ENCODE measurements around the gene IL4R. TPM values are rescaled to one million over a fixed set of nuclear protein-coding genes. Genes with fewer than 3 reads are reported as not detected.

The IL4R gene
- total RNA-seq, 1 donor from 2014 or later: 9.6 TPM

DNA sequence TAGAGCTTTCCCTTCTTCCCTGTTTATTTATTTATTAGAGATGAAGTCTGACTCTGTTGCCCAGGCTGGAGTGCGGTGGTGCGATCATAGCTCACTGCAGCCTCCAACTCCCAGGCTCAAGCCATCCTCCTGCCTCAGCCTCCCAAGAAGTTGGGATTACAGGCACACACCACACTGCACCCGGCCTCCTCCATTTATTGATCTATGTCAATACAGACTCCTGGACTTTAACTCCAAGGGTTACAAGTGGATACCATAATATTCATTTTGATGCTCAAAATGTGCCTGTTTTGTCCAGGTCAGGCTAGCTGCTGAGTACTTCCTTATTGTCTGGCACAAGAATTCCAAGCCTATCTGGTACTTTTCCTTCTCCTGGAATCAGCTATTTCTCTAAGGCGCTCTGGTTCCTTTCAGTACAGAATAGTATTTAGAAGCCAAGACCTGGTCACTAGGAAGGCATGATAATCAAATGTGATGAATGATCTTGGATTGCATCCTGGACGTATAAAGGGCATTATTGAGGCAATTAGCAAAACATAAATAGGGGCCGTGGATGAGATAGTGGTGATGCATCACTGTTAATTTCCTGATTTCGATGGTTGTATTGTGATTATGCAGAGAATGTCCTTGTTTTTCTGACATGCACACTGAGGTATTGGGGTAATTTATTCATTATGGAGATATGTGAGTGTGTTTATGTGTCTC, 21.7 kb downstream of the IL4R start:
- no peak overlapping the region for H3K27ac ChIP-seq
- H3K4me1 Mint-ChIP-seq: peaks cover 5% of the 10 kb centered on the region

DNA sequence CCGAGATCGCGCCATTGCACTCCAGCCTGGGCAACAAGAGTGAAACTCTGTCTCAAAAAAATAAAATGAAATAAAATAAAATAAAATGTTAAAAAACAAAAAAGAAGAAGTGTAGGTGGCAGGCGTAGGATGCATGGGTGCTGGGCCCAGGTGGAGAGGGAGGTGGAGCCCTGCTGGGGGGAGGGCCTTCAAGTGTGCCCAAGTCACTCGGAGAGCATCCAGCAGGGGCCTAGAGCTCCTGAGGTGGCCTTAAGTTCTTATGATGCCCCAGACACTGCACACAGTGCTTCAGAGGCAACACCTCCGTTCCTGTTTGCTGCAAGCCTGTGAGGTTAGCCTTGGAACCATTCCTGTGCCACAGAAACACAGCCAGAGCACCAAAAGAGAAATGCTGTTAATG, 23.2 kb downstream of the IL4R start:
- DNase-seq (ENCODE audit: low spot score): no peak
- no peak overlapping the region for H3K4me3 ChIP-seq
- TF ChIP-seq EZH2phosphoT487 (IDR thresholded peaks at IDR 0.05): no peak
- TF ChIP-seq EZH2 (IDR thresholded peaks at IDR 0.05): no peak
- TF ChIP-seq, protein P1, sequence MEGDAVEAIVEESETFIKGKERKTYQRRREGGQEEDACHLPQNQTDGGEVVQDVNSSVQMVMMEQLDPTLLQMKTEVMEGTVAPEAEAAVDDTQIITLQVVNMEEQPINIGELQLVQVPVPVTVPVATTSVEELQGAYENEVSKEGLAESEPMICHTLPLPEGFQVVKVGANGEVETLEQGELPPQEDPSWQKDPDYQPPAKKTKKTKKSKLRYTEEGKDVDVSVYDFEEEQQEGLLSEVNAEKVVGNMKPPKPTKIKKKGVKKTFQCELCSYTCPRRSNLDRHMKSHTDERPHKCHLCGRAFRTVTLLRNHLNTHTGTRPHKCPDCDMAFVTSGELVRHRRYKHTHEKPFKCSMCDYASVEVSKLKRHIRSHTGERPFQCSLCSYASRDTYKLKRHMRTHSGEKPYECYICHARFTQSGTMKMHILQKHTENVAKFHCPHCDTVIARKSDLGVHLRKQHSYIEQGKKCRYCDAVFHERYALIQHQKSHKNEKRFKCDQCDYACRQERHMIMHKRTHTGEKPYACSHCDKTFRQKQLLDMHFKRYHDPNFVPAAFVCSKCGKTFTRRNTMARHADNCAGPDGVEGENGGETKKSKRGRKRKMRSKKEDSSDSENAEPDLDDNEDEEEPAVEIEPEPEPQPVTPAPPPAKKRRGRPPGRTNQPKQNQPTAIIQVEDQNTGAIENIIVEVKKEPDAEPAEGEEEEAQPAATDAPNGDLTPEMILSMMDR (IDR thresholded peaks at IDR 0.05): no peak
- no peaks in the 10 kb centered on the region for H4K20me1 ChIP-seq (ENCODE audit: low read depth)
- no peaks in the 10 kb centered on the region for H3K79me2 ChIP-seq (ENCODE audit: low read depth)
- Mint-ChIP-seq H3K27me3 (ENCODE audit: insufficient read depth, low read depth) (no peaks in the 10 kb centered on the region), H3K9me3 (peaks cover 2% of the 10 kb centered on the region), H3K27ac (no peak overlapping the region), H3K4me1 (no peaks in the 10 kb centered on the region), H3K4me3 (no peak overlapping the region), H3K36me3 (peaks cover 7% of the 10 kb centered on the region)
- no peak overlapping the region for H3K4me2 ChIP-seq
- no peaks in the 10 kb centered on the region for H3K4me1 ChIP-seq
- no peak overlapping the region for H3K27ac ChIP-seq
- no peaks in the 10 kb centered on the region for H3K27me3 ChIP-seq
- H3K36me3 ChIP-seq: no peaks in the 10 kb centered on the region
- H2AFZ ChIP-seq (replicated peaks): no peak overlapping the region
- no peak overlapping the region for H3K9ac ChIP-seq
- H3F3A ChIP-seq (ENCODE audit: low read depth): no peaks in the 10 kb centered on the region
- no peaks in the 10 kb centered on the region for H3K9me3 ChIP-seq (ENCODE audit: low read depth)

More for the DNA sequence above, 21.7 kb downstream of the IL4R start:
- no peak for DNase-seq (ENCODE audit: low spot score)
- H3K27me3 ChIP-seq: no peaks in the 10 kb centered on the region
- no peak overlapping the region for H3K4me2 ChIP-seq
- no peaks in the 10 kb centered on the region for H3K36me3 ChIP-seq
- no peaks in the 10 kb centered on the region for H3K9me3 ChIP-seq (ENCODE audit: low read depth)
- no peak overlapping the region for H3K4me3 ChIP-seq
- no peak overlapping the region for H3K27ac Mint-ChIP-seq
- peaks cover 2% of the 10 kb centered on the region for H3K9me3 Mint-ChIP-seq
- peaks cover 2% of the 10 kb centered on the region for H3K27me3 Mint-ChIP-seq (ENCODE audit: insufficient read depth, low read depth)
- TF ChIP-seq, protein P1 (IDR thresholded peaks at IDR 0.05): no peak
- no peak for TF ChIP-seq EZH2 (IDR thresholded peaks at IDR 0.05)
- no peak for TF ChIP-seq EZH2phosphoT487 (IDR thresholded peaks at IDR 0.05)
- H3K4me1 ChIP-seq: no peaks in the 10 kb centered on the region
- no peaks in the 10 kb centered on the region for H3K79me2 ChIP-seq (ENCODE audit: low read depth)
- H3K4me3 Mint-ChIP-seq: no peak overlapping the region
- H3F3A ChIP-seq (ENCODE audit: low read depth): no peaks in the 10 kb centered on the region
- H4K20me1 ChIP-seq (ENCODE audit: low read depth): no peaks in the 10 kb centered on the region
- H3K36me3 Mint-ChIP-seq: no peaks in the 10 kb centered on the region
- no peak overlapping the region for H2AFZ ChIP-seq (replicated peaks)
- no peak overlapping the region for H3K9ac ChIP-seq

DNA sequence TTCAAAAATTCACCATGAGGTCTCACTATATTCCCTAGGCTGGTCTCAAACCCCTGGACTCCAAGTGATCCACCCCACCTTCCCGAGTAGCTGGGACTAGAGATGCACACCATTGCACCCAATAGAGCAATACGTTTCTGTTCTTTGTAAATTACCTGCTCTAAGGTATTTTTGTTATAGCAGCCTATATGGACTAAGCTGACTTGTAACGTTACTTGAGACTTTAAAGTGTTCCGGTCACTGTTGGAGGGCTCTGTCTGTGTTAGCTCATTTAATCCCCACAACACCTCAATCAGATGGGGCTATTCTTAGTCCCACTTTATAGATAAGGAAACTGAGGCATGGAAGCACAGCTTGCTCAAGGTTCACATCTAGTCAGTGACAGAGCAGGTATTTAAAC, 25.4 kb downstream of the IL4R start:
- no peaks in the 10 kb centered on the region for H3K27me3 ChIP-seq
- H3K9ac ChIP-seq: no peak overlapping the region
- no peak overlapping the region for H3K27ac Mint-ChIP-seq
- peaks cover 2% of the 10 kb centered on the region for H3K9me3 Mint-ChIP-seq
- TF ChIP-seq EZH2 (IDR thresholded peaks at IDR 0.05) (no peak), EZH2phosphoT487 (IDR thresholded peaks at IDR 0.05) (no peak)
- TF ChIP-seq, protein P1 (IDR thresholded peaks at IDR 0.05): no peak
- H3K79me2 ChIP-seq (ENCODE audit: low read depth): no peaks in the 10 kb centered on the region
- no peaks in the 10 kb centered on the region for H3F3A ChIP-seq (ENCODE audit: low read depth)
- no peaks in the 10 kb centered on the region for H3K9me3 ChIP-seq (ENCODE audit: low read depth)
- H3K36me3 ChIP-seq: no peaks in the 10 kb centered on the region
- H2AFZ ChIP-seq (replicated peaks): no peak overlapping the region
- H3K4me1 ChIP-seq: no peaks in the 10 kb centered on the region
- peaks cover 10% of the 10 kb centered on the region for H3K36me3 Mint-ChIP-seq
- no peaks in the 10 kb centered on the region for H3K27me3 Mint-ChIP-seq (ENCODE audit: insufficient read depth, low read depth)
- no peaks in the 10 kb centered on the region for H4K20me1 ChIP-seq (ENCODE audit: low read depth)
- H3K4me2 ChIP-seq: no peak overlapping the region
- H3K4me3 Mint-ChIP-seq: no peak overlapping the region
- H3K4me1 Mint-ChIP-seq: no peaks in the 10 kb centered on the region
- H3K27ac ChIP-seq: no peak overlapping the region
- H3K4me3 ChIP-seq: no peak overlapping the region
- no peak for DNase-seq (ENCODE audit: low spot score)
